Measurements from ENCODE around the gene SLMAP. TPM values are rescaled to one million over a fixed set of nuclear protein-coding genes. Genes with fewer than 3 reads are reported as not detected.
A peak's percentile ranks its signal among the peaks of the same experiment; 100 is the strongest.

Gene SLMAP
- total RNA-seq, 1 donor from 2014 or later, result 53.2 TPM

DNA sequence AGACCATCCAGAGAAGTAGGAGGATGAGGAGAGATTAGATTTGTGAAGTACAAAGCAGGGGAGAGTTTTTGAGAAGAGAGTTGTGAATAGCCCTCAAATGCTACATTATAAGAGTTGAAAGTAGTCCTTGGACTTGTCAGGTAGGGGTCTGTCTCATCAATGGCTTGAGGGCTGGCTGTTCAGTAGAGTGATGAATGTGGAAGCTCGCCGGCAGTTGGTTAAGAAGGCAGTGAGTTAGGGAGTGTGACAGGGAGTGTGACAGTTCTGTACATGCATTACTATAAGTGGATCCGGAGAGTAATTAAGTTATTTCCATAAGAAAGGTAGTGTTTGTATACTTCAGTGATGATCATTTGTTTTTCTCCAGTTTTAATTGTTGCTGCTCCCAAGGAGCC is 32.5 kb downstream of the SLMAP start:
- H3K27ac ChIP-seq (ENCODE audit: low read depth, low read length), result no peak overlapping the region
- no peak overlapping the region for H3K9ac ChIP-seq (ENCODE audit: low read depth in 1 of 3, low read length in 3 of 3)
- H3K36me3 ChIP-seq (ENCODE audit: control insufficient read depth in 3 of 3, insufficient read depth in 3 of 3, low read length in 3 of 3), result no peaks in the 10 kb centered on the region
- H3K4me3 ChIP-seq (ENCODE audit: low read length in 3 of 3), result no peak overlapping the region
- peaks cover 0 to 3% (median 0%) of the 10 kb centered on the region in 3 donors for H3K4me1 ChIP-seq (ENCODE audit: control insufficient read depth in 3 of 3, insufficient read depth in 3 of 3, low read length in 3 of 3)
- H3K9me3 ChIP-seq (ENCODE audit: control insufficient read depth in 3 of 3, low read length in 3 of 3), result no peaks in the 10 kb centered on the region
- no peaks in the 10 kb centered on the region for H3K27me3 ChIP-seq (ENCODE audit: control insufficient read depth in 3 of 3, insufficient read depth in 3 of 3, low read length in 3 of 3)

- Histone ChIP-seq H3K4me1 (ENCODE audit: control insufficient read depth in 3 of 3, insufficient read depth in 3 of 3, low read length in 3 of 3) (peaks cover under 1 to 3% (median 2%) of the 10 kb centered on the region in 3 donors), H3K27ac (ENCODE audit: low read depth, low read length) (no peak overlapping the region), H3K36me3 (ENCODE audit: control insufficient read depth in 3 of 3, insufficient read depth in 3 of 3, low read length in 3 of 3) (no peaks in the 10 kb centered on the region), H3K4me3 (ENCODE audit: low read length in 3 of 3) (no peak overlapping the region), H3K27me3 (ENCODE audit: control insufficient read depth in 3 of 3, insufficient read depth in 3 of 3, low read length in 3 of 3) (no peaks in the 10 kb centered on the region), H3K9me3 (ENCODE audit: control insufficient read depth in 3 of 3, low read length in 3 of 3) (no peaks in the 10 kb centered on the region), H3K9ac (ENCODE audit: low read depth in 1 of 3, low read length in 3 of 3) (no peak overlapping the region)
Observed at GRCh38 chr3:57791245-57791644, 35.1 kb downstream of the SLMAP start.

DNA sequence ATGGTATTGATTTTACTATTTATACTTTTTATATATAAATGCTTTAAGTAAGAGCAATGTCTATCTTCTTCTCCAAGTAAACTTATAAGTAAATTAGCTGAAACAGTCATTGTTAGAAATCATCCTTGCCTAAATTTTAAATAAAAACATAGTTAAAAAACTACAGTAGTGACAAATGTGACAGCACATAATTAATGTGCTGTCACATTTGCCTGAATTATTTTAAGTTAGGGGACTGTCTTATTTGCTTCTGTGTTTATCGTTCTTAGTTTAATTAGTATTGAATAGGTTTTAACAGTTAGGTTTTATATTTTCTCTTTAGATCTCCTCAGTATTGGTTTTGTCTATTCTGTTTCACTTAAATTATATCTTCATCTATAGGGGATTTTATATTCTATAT is 36.1 kb downstream of the SLMAP start:
- H3K4me3 ChIP-seq (ENCODE audit: low read length in 3 of 3), result no peak overlapping the region
- H3K36me3 ChIP-seq (ENCODE audit: control insufficient read depth in 3 of 3, insufficient read depth in 3 of 3, low read length in 3 of 3), result no peaks in the 10 kb centered on the region
- H3K4me1 ChIP-seq (ENCODE audit: control insufficient read depth in 3 of 3, insufficient read depth in 3 of 3, low read length in 3 of 3), result peaks cover 3 to 5% (median 4%) of the 10 kb centered on the region in 3 donors
- no peaks in the 10 kb centered on the region for H3K9me3 ChIP-seq (ENCODE audit: control insufficient read depth in 3 of 3, low read length in 3 of 3)
- no peak overlapping the region for H3K9ac ChIP-seq (ENCODE audit: low read depth in 1 of 3, low read length in 3 of 3)
- H3K27ac ChIP-seq (ENCODE audit: low read depth, low read length), result no peak overlapping the region
- no peaks in the 10 kb centered on the region for H3K27me3 ChIP-seq (ENCODE audit: control insufficient read depth in 3 of 3, insufficient read depth in 3 of 3, low read length in 3 of 3)

GRCh38 chr3:57793737-57794187 is 37.7 kb downstream of the SLMAP start:
- H3K27me3 ChIP-seq (ENCODE audit: control insufficient read depth in 3 of 3, insufficient read depth in 3 of 3, low read length in 3 of 3), result no peaks in the 10 kb centered on the region
- no peak overlapping the region for H3K9ac ChIP-seq (ENCODE audit: low read depth in 1 of 3, low read length in 3 of 3)
- H3K4me1 ChIP-seq (ENCODE audit: control insufficient read depth in 3 of 3, insufficient read depth in 3 of 3, low read length in 3 of 3), result peaks cover 3 to 5% (median 4%) of the 10 kb centered on the region in 3 donors
- H3K4me3 ChIP-seq (ENCODE audit: low read length in 3 of 3), result no peak overlapping the region
- H3K9me3 ChIP-seq (ENCODE audit: control insufficient read depth in 3 of 3, low read length in 3 of 3), result no peaks in the 10 kb centered on the region
- no peak overlapping the region for H3K27ac ChIP-seq (ENCODE audit: low read depth, low read length)
- no peaks in the 10 kb centered on the region for H3K36me3 ChIP-seq (ENCODE audit: control insufficient read depth in 3 of 3, insufficient read depth in 3 of 3, low read length in 3 of 3)

DNA sequence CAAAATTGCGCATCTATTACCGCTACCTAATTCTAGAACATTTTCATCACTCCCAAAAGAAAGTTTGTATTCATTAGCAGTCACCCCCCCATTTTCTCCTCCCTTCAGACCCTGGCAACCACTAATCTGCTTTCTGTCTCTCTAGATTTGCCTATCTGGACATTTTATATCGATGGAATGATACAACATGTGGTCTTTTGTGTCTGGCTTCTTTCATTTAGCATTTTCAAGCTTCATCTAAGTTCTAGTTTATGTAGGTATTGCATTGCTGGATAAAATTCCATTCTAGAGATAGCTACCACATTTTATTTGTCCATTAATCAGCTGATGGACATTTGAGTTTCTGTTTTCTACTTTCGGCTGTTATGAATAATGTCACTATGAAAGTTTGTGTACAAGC is 38.4 kb downstream of the SLMAP start:
- H3K9ac ChIP-seq (ENCODE audit: low read depth in 1 of 3, low read length in 3 of 3), result no peak overlapping the region
- no peaks in the 10 kb centered on the region for H3K36me3 ChIP-seq (ENCODE audit: control insufficient read depth in 3 of 3, insufficient read depth in 3 of 3, low read length in 3 of 3)
- peaks cover 3 to 5% (median 4%) of the 10 kb centered on the region in 3 donors for H3K4me1 ChIP-seq (ENCODE audit: control insufficient read depth in 3 of 3, insufficient read depth in 3 of 3, low read length in 3 of 3)
- H3K4me3 ChIP-seq (ENCODE audit: low read length in 3 of 3), result no peak overlapping the region
- no peaks in the 10 kb centered on the region for H3K9me3 ChIP-seq (ENCODE audit: control insufficient read depth in 3 of 3, low read length in 3 of 3)
- H3K27ac ChIP-seq (ENCODE audit: low read depth, low read length), result no peak overlapping the region
- H3K27me3 ChIP-seq (ENCODE audit: control insufficient read depth in 3 of 3, insufficient read depth in 3 of 3, low read length in 3 of 3), result no peaks in the 10 kb centered on the region

DNA sequence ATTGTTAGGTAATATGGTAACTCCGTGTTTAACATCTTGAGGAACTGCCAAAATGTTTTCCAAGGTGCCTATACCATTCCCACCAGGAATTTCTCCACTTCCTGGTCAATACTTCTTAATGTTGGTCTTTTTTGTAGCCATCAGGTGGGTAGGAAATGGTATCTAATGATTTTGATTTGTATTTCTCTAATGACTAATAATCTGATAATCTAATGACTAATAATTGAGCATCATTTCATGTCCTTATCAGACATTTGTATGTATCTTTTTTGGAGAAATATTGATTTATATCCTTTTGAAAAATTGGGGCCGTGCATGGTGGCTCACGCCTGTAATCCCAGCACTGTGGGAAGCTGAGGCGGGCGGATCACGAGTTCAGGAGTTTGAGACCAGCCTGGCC is 38.8 kb downstream of the SLMAP start:
- Histone ChIP-seq H3K27ac (ENCODE audit: low read depth, low read length) (no peak overlapping the region), H3K36me3 (ENCODE audit: control insufficient read depth in 3 of 3, insufficient read depth in 3 of 3, low read length in 3 of 3) (no peaks in the 10 kb centered on the region)

DNA sequence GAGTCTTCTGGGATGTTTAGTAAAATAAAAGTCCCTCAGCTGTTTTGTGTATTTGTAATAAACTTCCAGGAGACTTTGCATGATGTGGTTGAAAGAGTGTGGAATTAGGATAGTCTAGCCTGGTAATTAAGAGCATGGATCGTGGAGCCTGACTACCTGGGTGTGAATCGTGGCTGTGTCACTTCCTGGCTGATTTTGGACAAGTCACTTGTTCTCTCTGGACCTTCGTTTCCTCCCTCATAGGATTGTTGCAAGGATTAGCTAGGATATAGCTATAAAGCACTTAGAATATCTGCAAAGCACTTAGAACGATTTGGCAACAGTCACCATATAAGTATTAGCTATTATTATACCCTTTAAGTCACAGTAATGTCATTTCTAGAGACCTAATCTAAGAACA is 40.2 kb downstream of the SLMAP start:
- no peaks in the 10 kb centered on the region for H3K36me3 ChIP-seq (ENCODE audit: control insufficient read depth in 3 of 3, insufficient read depth in 3 of 3, low read length in 3 of 3)
- no peak overlapping the region for H3K27ac ChIP-seq (ENCODE audit: low read depth, low read length)
- no peak overlapping the region for H3K9ac ChIP-seq (ENCODE audit: low read depth in 1 of 3, low read length in 3 of 3)
- no peak overlapping the region for H3K4me3 ChIP-seq (ENCODE audit: low read length in 3 of 3)
- no peaks in the 10 kb centered on the region for H3K9me3 ChIP-seq (ENCODE audit: control insufficient read depth in 3 of 3, low read length in 3 of 3)
- no peaks in the 10 kb centered on the region for H3K27me3 ChIP-seq (ENCODE audit: control insufficient read depth in 3 of 3, insufficient read depth in 3 of 3, low read length in 3 of 3)
- peaks cover 8 to 14% (median 12%) of the 10 kb centered on the region in 3 donors for H3K4me1 ChIP-seq (ENCODE audit: control insufficient read depth in 3 of 3, insufficient read depth in 3 of 3, low read length in 3 of 3)

More for the DNA sequence above, 38.8 kb downstream of the SLMAP start:
- Histone ChIP-seq H3K9me3 (ENCODE audit: control insufficient read depth in 3 of 3, low read length in 3 of 3) (no peaks in the 10 kb centered on the region), H3K4me1 (ENCODE audit: control insufficient read depth in 3 of 3, insufficient read depth in 3 of 3, low read length in 3 of 3) (peaks cover 3 to 5% (median 4%) of the 10 kb centered on the region in 3 donors), H3K27me3 (ENCODE audit: control insufficient read depth in 3 of 3, insufficient read depth in 3 of 3, low read length in 3 of 3) (no peaks in the 10 kb centered on the region), H3K9ac (ENCODE audit: low read depth in 1 of 3, low read length in 3 of 3) (no peak overlapping the region), H3K4me3 (ENCODE audit: low read length in 3 of 3) (no peak overlapping the region)

DNA sequence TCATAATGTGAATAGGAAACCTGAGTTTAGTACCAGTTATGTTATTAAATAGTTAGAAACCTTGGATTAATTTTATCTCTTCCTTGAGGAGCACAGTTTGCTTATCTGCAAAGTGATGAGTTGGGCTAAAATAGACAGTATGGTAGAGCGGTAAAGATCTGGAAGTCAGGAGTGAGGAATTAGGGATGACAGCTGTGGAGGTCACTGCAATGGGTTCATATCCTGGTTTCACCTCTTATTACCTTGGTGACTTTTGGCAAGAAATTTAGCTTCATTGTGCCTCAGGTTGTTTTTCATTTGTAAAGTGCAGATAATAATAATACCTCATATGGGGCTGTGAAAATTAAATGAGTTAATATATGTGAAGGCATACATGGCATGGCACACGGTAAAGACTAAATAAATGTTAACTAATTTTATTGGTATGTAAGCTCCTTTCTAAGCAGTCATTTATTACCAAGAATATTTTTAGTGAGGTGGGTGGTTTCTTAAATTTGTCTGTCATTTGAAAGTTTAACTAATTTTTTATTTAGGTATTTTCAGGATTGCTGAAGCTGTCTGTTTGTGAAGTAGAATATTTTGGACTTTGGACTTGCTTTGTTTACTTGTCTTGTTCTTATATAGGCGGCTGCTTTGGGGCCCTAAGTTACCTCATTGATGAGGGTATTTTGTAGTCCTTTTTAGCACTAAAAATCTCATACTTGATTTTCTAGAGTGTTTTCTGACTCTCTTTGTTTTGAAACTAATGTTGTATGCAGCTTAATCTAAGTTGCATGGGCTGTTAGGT is 41.8 kb downstream of the SLMAP start:
- peaks cover 15 to 20% (median 16%) of the 10 kb centered on the region in 3 donors for H3K4me1 ChIP-seq (ENCODE audit: control insufficient read depth in 3 of 3, insufficient read depth in 3 of 3, low read length in 3 of 3)
- H3K9me3 ChIP-seq (ENCODE audit: control insufficient read depth in 3 of 3, low read length in 3 of 3), result no peaks in the 10 kb centered on the region
- no peaks in the 10 kb centered on the region for H3K27me3 ChIP-seq (ENCODE audit: control insufficient read depth in 3 of 3, insufficient read depth in 3 of 3, low read length in 3 of 3)
- no peak overlapping the region for H3K9ac ChIP-seq (ENCODE audit: low read depth in 1 of 3, low read length in 3 of 3)
- no peaks in the 10 kb centered on the region for H3K36me3 ChIP-seq (ENCODE audit: control insufficient read depth in 3 of 3, insufficient read depth in 3 of 3, low read length in 3 of 3)
- H3K27ac ChIP-seq (ENCODE audit: low read depth, low read length), result no peak overlapping the region
- H3K4me3 ChIP-seq (ENCODE audit: low read length in 3 of 3), result no peak overlapping the region

DNA sequence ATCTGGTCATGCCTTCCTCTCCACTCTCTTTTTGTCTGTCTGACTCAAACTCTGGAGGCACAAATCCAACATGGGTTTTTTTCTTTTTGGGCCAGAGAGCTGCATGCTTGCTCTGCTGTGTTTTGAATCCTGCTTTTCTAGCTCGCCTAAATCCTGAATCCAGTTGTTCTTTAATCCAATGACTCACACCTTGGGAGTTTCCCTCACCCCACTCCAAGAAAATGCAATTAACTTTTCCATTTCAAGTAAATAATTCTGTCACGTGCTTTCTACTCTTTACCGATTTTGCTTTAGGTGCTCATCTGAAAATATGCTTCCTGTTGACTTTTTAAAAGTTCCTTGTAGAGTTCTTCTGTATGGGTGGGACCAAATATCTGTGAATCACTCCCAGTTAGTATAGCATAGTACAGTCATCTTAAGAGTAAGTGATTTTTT is 47.6 kb downstream of the SLMAP start:
- Histone ChIP-seq H3K4me1 (ENCODE audit: control insufficient read depth in 3 of 3, insufficient read depth in 3 of 3, low read length in 3 of 3) (peaks cover 12 to 24% (median 18%) of the 10 kb centered on the region in 3 donors), H3K27ac (ENCODE audit: low read depth, low read length) (peak overlapping the region; percentile 21), H3K27me3 (ENCODE audit: control insufficient read depth in 3 of 3, insufficient read depth in 3 of 3, low read length in 3 of 3) (no peaks in the 10 kb centered on the region), H3K9me3 (ENCODE audit: control insufficient read depth in 3 of 3, low read length in 3 of 3) (no peaks in the 10 kb centered on the region), H3K9ac (ENCODE audit: low read depth in 1 of 3, low read length in 3 of 3) (peak overlapping the region in 1 of 3 donors; percentile 21), H3K4me3 (ENCODE audit: low read length in 3 of 3) (no peak overlapping the region), H3K36me3 (ENCODE audit: control insufficient read depth in 3 of 3, insufficient read depth in 3 of 3, low read length in 3 of 3) (no peaks in the 10 kb centered on the region)

DNA sequence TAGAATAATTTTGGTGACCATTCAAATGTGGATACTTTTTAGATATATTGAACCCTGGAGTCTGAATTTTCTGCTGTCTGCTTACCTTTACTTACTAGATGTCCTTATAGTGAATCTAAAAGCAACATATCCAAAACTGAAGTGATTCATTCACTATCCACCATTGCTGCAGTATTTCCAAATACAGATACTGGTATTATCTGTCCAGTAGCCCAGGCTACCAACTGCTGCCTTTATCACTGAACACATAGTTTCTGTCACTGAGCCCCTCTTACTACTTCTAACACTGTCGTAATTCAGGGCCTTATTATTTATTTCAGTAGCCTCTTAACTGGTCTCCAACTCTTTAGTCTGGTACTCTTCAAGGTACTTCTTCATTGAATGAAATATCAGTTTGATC is 49.2 kb downstream of the SLMAP start:
- Histone ChIP-seq H3K9ac (ENCODE audit: low read depth in 1 of 3, low read length in 3 of 3) (no peak overlapping the region), H3K27ac (ENCODE audit: low read depth, low read length) (no peak overlapping the region), H3K36me3 (ENCODE audit: control insufficient read depth in 3 of 3, insufficient read depth in 3 of 3, low read length in 3 of 3) (no peaks in the 10 kb centered on the region), H3K4me3 (ENCODE audit: low read length in 3 of 3) (no peak overlapping the region), H3K4me1 (ENCODE audit: control insufficient read depth in 3 of 3, insufficient read depth in 3 of 3, low read length in 3 of 3) (peaks cover 20 to 39% (median 26%) of the 10 kb centered on the region in 3 donors), H3K27me3 (ENCODE audit: control insufficient read depth in 3 of 3, insufficient read depth in 3 of 3, low read length in 3 of 3) (no peaks in the 10 kb centered on the region), H3K9me3 (ENCODE audit: control insufficient read depth in 3 of 3, low read length in 3 of 3) (no peaks in the 10 kb centered on the region)

All from skeletal muscle tissue (tissue), 4 donors.